Urinary bladder (tissue), 4 donors: ENCODE data around the gene MISP3. TPM values are rescaled to one million over a fixed set of nuclear protein-coding genes. Genes with fewer than 3 reads are reported as not detected.

ENCODE experiments used
- DNase-seq: peaks from one replicate; pipeline ENCODE4 v3.0.0-alpha.2; 2015; ENCODE audit errors: extremely low spot score
- H3K27ac ChIP-seq: one replicate; pipeline ENCODE4 v1.5.1; 2013; ENCODE audit warnings: low read depth, mild to moderate bottlenecking, moderate library complexity
- H3K36me3 ChIP-seq: one replicate; pipeline ENCODE4 v1.6.1; 2013; ENCODE audit warnings: mild to moderate bottlenecking, moderate library complexity; ENCODE audit not compliant: insufficient read depth
- H3K4me1 ChIP-seq: one replicate; pipeline ENCODE4 v1.6.1; 2013; ENCODE audit warnings: mild to moderate bottlenecking, moderate library complexity; ENCODE audit not compliant: insufficient read depth
- H3K4me3 ChIP-seq: one replicate; pipeline ENCODE4 v1.5.1; 2013; ENCODE audit warnings: low read depth, low read length
- WGBS: extraction: QIAGEN DNeasy Blood & Tissue Kit; methylation state at CpG from one replicate; pipeline ENCODE4 v1.1.7; 2013; 5-methylcytosine and 5-hydroxymethylcytosine counted together
- polyA plus RNA-seq: library from polyadenylated mRNA; stranded (reverse); fragments of 200-250 nt; gene quantifications from one replicate; pipeline ENCODE4 v1.2.3, GENCODE V29; 2013
- total RNA-seq: library from RNA; depleted of rRNA; stranded (reverse); fragments of >200 nt; gene quantifications from one replicate; pipeline ENCODE4 v1.2.3, GENCODE V29; 2014
- donor health status: healthy with polysubstance abuse.
- donor health status: healthy.

The MISP3 gene
- total and polyA plus RNA-seq, 2 donors: 0.21 to 2.6 TPM

DNA sequence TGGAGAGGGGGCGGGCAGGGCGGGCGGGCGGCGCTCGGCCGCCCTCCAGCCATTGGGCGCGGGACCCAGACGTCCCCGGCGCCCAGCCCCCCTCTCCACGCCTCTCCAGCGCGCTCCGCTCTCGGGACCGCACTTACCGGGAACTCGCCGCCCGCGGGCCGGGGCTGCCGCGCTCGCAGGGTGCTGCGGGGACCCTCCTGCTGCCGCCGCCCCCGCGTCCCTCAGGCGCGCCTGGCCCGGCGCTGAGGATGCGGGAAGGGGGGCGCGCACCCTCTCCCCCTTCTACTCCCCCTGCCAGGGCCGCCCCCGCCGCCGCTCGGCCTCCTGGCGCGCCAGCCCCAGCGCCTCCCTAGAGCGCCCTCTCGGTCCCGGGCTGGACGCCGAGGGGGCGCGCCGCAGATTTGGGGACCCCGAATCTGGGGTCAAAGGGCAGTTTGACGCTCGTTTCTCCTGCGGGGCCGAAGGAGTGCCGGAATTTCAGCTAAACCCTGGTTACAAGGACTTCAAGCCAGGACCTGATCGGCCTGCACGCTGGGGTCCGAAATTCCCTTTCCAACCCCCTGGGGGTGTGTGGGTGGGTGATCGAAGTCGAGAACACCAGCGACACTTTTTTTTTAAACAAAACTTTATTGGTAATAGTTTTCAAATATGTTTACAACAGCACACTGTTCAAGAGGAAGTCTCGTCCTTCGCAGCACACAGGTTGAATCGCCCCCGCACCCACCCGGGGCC lies 18.7 kb downstream of the MISP3 start:
- no peak for DNase-seq
- H3K4me1 ChIP-seq: no peaks in the 10 kb centered on the region
- under 1% methylated on average over 66 of the region's 72 CpGs for WGBS
- peak overlapping the region; percentile 94 for H3K4me3 ChIP-seq
- H3K27ac ChIP-seq: peak overlapping the region; percentile 84
- no peaks in the 10 kb centered on the region for H3K36me3 ChIP-seq

DNA sequence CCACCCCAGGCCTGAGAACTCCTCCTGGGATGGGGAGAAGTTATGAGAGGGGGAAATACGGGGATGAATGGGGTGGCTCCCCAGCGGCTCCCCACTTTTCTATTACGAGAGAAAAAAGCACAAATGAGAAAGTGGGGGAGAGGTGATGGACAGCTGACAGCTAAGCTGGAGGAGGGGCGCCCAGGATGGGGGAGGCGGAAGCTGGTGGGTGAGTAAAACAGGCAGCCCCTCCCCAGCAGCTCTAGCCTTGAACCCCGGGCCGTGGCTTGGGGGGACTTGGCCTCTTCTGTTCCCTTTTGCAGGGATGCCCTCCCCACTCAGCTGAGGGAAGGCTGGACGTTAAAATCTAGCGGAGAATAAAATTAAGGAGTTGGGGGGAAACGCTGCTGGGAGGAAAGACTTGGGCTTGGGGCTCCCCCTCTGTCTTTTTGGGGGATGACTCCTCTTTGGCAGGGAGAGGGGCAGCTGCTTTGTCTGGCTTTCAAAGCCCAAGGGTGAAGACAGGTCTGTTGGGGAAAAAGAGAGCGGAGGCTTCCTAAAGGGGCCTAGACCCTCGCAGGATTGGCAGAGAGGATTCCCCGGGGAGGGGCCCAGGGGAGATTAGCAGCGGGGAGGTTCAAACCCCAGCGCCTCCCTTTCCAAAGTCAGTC lies 19.4 kb downstream of the MISP3 start:
- H3K27ac ChIP-seq: no peak overlapping the region
- no peaks in the 10 kb centered on the region for H3K36me3 ChIP-seq
- WGBS: 11% methylated on average over 15 of the region's 15 CpGs
- DNase-seq: no peak
- no peaks in the 10 kb centered on the region for H3K4me1 ChIP-seq
- H3K4me3 ChIP-seq: no peak overlapping the region

DNA sequence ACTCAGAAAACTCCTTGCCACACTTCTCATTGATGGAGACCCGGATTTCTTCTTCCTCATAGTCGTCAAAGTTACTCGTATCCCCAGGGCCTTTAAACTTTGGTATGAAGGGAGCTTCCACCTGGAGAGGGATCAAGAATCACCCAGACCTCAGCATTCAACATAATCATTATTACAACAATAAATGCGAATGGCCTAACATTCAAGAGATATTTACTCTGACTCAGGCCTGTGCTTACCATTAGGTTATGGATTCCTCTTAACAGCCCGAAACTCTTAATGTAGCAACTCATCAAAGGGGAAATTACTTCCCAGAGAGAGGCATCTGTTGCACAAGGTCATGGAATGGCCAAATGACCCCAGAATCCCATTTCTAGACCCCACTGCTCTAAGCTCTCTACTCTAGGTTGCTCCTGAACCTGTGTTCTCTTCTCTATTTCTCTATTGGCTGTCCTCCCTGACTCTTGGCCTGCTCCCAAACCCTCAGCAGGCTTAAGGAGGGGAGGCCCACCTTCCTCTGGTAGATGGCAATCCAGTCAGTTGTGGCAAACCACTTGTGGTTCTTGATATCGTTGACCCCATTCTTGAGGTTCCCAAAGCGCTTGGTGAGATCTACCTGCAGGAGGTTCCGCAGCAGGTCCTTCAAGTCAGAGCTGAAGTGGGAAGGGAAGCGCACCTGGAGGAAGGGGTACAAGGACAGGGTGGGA lies 20.7 kb downstream of the MISP3 start:
- H3K27ac ChIP-seq: no peak overlapping the region
- no peaks in the 10 kb centered on the region for H3K36me3 ChIP-seq
- DNase-seq: no peak
- no peak overlapping the region for H3K4me3 ChIP-seq
- no peaks in the 10 kb centered on the region for H3K4me1 ChIP-seq
- WGBS: 98% methylated on average over 9 of the region's 9 CpGs

DNA sequence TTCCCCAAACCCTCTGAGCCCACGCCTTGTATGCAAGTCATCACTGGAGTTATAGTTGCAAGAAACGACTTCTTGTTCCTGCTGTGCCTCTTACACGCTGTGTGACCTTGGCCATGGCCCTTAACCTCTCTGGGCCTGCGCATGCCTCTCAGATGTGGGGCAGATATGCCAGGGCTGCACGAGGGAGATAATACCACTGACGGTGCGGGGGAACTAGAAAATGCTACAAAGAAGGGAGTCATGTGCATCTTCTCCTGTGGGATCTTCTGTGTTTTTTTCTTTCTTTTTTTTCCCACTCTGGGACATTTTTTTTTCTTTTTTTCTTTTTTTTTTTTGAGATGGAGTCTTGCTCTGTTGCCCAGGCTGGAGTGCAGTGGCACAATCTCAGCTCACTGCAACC lies 22.3 kb downstream of the MISP3 start:
- no peak for DNase-seq
- no peaks in the 10 kb centered on the region for H3K4me1 ChIP-seq
- H3K4me3 ChIP-seq: no peak overlapping the region
- no peaks in the 10 kb centered on the region for H3K36me3 ChIP-seq
- no peak overlapping the region for H3K27ac ChIP-seq
- WGBS: 87% methylated on average over 7 of the region's 7 CpGs

DNA sequence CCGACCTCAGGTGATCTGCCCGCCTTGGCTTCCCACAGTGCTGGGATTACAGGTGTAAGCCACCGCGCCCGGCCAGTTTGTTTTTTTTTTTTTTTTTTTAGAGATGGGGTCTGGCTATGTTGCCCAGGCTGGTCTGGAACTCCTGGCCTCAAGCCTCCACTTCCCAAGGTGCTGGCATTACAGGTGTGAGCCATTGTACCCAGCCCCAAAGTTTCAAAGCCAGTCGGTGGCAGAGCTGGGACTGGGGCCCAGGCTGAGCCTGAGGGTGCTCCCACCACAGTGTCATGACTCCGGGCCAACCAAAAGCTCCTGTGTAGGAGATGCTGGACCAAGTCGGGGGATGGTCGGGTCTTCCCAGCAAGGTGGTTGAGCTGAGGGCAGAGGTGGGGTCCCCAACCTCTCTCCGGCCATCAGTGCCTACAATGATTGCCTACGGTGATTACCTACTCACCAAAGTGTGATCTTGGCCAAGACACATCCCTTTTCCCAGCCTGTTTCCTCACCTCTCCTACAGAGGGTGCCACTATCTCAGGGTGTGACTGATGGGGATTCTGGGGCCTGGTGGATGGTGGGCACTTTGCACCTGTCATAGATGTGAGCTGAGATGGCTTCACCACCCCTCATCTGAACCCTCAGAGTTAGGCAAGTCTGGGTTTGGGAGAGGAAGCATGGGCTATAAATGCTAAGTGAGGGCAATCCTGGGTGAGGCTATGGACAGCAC lies 23.8 kb downstream of the MISP3 start:
- Histone ChIP-seq H3K27ac (no peak overlapping the region), H3K4me3 (no peak overlapping the region), H3K4me1 (no peaks in the 10 kb centered on the region), H3K36me3 (no peaks in the 10 kb centered on the region)
- 95% methylated on average over 11 of the region's 11 CpGs for WGBS
- DNase-seq: no peak

DNA sequence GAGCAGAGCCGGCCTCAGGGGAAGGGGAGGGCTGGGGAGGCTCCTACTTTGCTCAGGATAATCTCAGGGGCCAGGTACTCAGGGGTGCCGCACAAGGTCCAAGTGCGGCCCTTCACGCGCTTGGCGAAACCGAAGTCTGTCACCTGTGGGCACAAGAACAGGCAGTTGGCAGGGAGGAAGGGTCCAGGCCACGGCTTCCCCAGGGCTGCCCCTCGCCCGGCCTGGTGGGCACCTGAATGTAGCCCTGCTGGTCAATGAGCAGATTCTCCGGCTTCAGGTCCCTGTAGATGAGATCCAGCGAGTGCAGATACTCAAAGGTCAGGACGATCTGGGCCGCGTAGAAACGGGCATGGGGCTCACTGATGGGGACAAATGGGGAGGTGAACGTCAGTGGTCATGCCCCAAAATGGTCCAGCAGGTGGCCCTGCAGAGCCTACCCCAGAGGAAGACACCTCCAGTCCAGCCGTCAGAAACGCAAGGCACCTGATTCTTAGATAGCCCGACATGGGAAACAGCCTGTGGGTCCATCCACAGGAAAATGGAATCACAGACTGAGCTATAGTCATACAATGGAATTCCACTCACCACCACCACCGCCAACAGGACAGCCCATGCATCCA lies 25.1 kb downstream of the MISP3 start:
- H3K4me3 ChIP-seq: no peak overlapping the region
- no peak for DNase-seq
- no peak overlapping the region for H3K27ac ChIP-seq
- H3K36me3 ChIP-seq: no peaks in the 10 kb centered on the region
- H3K4me1 ChIP-seq: no peaks in the 10 kb centered on the region
- 78% methylated on average over 21 of the region's 21 CpGs for WGBS

DNA sequence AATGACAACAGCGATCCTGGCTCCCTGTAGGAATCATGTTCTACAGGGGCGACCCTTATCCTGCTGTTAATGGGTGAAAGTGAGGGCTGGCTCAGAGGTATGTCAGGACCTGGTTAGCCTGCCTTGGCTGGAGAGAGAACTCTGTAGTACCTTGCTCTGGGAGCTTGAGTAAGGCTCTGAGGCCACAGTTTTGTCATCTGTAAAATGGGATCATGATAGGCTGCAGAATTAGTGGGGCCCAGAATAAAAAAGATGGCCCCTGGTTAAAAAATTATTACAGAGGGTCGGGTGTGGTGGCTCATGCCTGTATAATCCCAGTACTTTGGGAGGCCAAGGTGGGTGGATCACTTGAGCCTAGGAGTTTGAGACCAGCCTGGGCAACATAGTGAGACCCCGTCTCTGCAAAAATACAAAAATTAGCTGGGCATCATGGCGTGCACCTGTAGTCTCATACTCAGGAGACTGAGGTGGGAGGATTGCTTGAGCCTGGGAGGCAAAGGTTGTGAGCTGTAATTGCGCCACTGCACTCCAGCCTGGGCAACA lies 28.5 kb downstream of the MISP3 start:
- Histone ChIP-seq H3K36me3 (peaks cover 4% of the 10 kb centered on the region), H3K4me1 (no peaks in the 10 kb centered on the region), H3K4me3 (no peak overlapping the region), H3K27ac (no peak overlapping the region)
- WGBS: 94% methylated on average over 6 of the region's 6 CpGs
- DNase-seq: no peak

DNA sequence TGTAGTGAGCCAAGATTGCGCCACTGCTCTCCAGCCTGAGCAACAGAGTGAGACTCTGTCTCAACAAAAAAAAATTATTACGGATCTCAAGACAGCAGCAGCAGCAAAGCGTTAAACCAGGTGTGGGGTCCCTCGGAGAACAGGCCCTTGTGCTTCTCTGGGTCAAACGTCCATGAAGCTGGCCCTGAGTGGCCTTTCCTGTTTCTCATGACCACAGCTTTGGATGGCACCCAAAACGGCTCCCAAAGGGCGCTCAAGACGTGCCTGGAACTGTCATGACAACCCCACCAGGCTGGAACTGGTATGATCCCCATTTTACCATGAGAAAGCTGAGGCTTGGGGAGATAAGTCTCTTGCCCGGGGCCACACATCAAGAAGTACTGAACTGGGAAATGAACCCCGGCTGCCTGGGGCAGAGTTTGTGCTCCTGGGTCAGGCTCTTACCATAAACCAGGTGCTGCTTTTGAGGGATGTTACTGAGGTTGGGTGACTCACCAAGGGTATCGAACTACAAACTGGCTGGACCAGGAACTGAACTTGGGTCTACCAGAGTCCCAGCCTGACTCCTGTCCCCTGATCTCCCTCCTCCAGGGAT lies 29.6 kb downstream of the MISP3 start:
- WGBS: 66% methylated on average over 11 of the region's 11 CpGs

DNA sequence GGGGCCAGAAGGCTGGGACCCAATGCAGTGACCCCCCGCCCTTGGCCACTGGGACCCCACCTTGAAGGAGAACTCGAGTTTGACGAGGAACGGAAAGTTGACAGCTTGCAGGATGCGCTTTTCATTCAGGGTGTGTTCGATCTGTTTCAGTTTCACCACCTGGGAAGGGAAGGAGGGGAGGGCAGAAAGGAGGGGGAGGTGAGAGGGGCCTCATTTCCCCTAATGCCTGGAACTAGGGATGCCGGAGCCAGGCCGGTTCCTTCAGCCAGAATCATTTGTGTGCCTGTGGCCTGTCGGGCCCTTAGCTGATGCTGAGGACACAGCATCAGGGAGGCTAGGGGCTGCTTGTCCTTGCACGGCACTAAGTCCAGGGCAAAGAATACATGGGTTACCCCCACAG lies 30.2 kb downstream of the MISP3 start:
- WGBS: 87% methylated on average over 10 of the region's 10 CpGs

More for the DNA sequence above, 29.6 kb downstream of the MISP3 start:
- no peak for DNase-seq
- Histone ChIP-seq H3K27ac (no peak overlapping the region), H3K36me3 (peaks cover 7% of the 10 kb centered on the region), H3K4me1 (no peaks in the 10 kb centered on the region), H3K4me3 (no peak overlapping the region)

DNA sequence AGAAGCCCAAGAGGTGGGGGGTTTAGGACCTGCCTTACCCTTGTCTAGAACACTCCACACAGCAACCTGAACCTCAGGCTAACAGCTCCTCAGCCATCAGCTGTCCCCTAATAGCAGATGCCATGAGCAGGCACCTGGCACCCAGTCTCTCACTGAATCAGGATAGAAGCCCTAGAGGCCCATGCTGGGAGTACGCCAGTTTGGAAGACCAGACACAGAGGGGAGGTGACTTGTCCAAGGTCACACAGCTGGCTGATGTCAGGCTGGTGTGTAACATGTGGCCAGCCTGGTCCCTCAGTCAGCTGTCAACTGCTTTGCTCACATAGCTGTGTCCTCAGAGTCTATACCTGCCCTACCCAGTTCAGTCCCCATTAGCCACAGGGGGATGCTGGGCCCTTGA lies 30.7 kb downstream of the MISP3 start:
- Histone ChIP-seq H3K4me1 (no peaks in the 10 kb centered on the region), H3K36me3 (peaks cover 7% of the 10 kb centered on the region), H3K27ac (no peak overlapping the region), H3K4me3 (no peak overlapping the region)
- no peak for DNase-seq
- WGBS: 97% methylated on average over 1 of the region's 1 CpG

More for the DNA sequence above, 30.2 kb downstream of the MISP3 start:
- peaks cover 7% of the 10 kb centered on the region for H3K36me3 ChIP-seq
- no peak overlapping the region for H3K27ac ChIP-seq
- no peaks in the 10 kb centered on the region for H3K4me1 ChIP-seq
- DNase-seq: no peak
- no peak overlapping the region for H3K4me3 ChIP-seq

DNA sequence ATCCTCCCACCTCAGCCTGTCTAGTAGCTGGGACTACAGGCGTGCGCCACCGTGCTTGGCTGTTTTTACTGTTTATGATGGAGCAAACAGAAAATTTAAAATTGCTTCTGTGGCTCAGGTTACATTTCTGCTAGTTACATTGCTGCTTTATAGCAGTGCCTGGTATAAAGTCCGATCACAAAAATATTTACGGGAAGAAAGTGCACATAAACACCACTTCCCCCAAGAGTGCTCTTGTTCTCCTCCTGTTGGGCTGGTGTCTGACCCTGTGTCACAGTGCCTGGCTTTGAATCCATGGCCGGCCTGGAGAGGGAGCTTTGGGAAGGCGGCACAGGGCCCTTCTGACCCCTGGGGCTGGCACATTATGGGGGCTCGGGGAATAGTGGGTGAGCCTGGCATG lies 33.1 kb downstream of the MISP3 start:
- DNase-seq: no peak
- WGBS: 78% methylated on average over 8 of the region's 8 CpGs
- Histone ChIP-seq H3K36me3 (peaks cover 7% of the 10 kb centered on the region), H3K27ac (no peak overlapping the region), H3K4me1 (no peaks in the 10 kb centered on the region), H3K4me3 (no peak overlapping the region)

DNA sequence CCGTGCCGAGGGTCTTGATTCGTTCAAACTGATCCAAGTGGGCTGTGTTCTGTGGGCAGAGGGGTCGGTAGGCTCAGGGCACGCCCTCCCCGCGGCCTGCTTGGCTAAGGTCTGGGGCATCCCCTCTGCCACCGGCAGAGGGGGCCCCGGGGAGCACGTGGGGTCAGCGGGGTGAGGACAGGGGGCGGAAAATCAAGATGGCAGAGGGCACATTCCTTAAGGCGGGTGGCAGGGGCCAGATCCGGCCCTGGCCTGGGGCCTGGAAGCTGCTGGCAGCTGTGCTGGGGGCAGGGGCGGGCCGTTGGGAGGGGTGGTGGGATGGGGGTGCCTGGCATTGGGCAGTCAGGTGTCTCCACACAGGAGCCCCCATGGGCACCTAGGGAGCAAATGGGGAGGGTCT lies 34.3 kb downstream of the MISP3 start:
- H3K4me1 ChIP-seq: peaks cover under 1% of the 10 kb centered on the region
- no peak for DNase-seq
- peaks cover 7% of the 10 kb centered on the region for H3K36me3 ChIP-seq
- no peak overlapping the region for H3K27ac ChIP-seq
- H3K4me3 ChIP-seq: no peak overlapping the region
- 88% methylated on average over 16 of the region's 16 CpGs for WGBS
